Measurements from ENCODE around the gene MFSD11.
"Not testable (repeated sequence)": the region's sequence is repeated elsewhere in the genome, so short reads cannot be mapped to it uniquely, and the experiment has no call there.

The MFSD11 gene

GRCh38 chr17:76737676-76738467, at the start of gene MFSD11:
TSS of gene MFSD11 (plus strand) at chr17:76738119. CDS start at chr17:76738353, 234 bp downstream.
- no peak for FAIRE-seq

GRCh38 chr17:76688165-76688622, 49.7 kb upstream of the MFSD11 start:
- no peak for FAIRE-seq

DNA sequence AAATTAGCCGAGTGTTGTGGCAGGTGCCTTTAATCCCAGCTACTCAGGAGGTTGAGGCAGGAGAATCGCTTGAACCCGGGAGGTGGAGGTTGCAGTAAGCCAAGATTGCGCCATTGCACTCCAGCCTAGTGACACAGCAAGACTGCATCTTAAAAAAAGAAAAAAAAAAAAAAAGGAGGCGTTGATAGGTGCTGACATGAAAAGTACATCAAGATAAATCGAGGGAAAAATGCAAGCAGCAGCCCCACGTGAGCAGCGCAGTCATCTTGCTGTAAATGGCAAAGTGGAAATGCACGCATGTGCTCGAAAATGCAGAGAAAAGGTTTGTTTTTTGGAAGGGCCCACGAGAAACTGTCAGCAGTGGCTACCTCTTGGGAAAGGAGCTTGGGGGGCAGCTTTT, 48.1 kb upstream of the MFSD11 start:
- FAIRE-seq: no peak

GRCh38 chr17:76690596-76691280, 47.2 kb upstream of the MFSD11 start:
- FAIRE-seq: no peak

- no peak for FAIRE-seq
Observed at GRCh38 chr17:76691379-76692191, 46.3 kb upstream of the MFSD11 start.

- no peak for FAIRE-seq
Observed at GRCh38 chr17:76695059-76695831, 42.7 kb upstream of the MFSD11 start.

GRCh38 chr17:76696763-76697701, 40.9 kb upstream of the MFSD11 start:
- FAIRE-seq: no peak

- FAIRE-seq: no peak
Observed at GRCh38 chr17:76697702-76698465, 40.0 kb upstream of the MFSD11 start.

- FAIRE-seq: not testable (repeated sequence)
Observed at GRCh38 chr17:76698466-76698977, 39.4 kb upstream of the MFSD11 start.

- no peak for FAIRE-seq
Observed at GRCh38 chr17:76700270-76700616, 37.7 kb upstream of the MFSD11 start.

- no peak for FAIRE-seq
Observed at GRCh38 chr17:76700617-76701470, 37.1 kb upstream of the MFSD11 start.

DNA sequence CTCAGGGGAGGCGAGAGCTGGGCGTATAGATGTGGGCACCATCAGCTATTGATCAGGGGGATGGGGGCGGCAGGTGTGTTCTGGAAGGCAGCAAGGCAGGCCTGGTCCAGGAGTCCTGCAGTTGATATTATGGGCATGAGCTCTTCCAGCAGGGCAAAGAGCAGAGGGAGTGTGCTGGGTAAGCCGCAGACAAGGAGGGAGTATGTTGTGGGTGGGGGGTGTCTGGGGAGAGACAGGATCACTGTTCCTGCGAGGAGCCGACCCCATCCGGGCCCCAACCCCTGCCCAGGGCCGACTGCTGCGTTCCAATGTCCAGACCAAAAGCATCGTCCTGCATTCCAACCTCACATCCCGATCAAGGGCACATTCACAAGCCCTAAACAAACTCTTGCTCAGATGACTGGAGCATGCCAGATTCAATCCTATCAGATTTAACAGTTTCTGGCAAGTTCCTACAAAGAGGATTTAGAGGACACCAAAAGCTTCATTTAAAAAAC, 36.4 kb upstream of the MFSD11 start:
- FAIRE-seq: no peak

GRCh38 chr17:76702076-76702475, 35.8 kb upstream of the MFSD11 start:
- FAIRE-seq: no peak

DNA sequence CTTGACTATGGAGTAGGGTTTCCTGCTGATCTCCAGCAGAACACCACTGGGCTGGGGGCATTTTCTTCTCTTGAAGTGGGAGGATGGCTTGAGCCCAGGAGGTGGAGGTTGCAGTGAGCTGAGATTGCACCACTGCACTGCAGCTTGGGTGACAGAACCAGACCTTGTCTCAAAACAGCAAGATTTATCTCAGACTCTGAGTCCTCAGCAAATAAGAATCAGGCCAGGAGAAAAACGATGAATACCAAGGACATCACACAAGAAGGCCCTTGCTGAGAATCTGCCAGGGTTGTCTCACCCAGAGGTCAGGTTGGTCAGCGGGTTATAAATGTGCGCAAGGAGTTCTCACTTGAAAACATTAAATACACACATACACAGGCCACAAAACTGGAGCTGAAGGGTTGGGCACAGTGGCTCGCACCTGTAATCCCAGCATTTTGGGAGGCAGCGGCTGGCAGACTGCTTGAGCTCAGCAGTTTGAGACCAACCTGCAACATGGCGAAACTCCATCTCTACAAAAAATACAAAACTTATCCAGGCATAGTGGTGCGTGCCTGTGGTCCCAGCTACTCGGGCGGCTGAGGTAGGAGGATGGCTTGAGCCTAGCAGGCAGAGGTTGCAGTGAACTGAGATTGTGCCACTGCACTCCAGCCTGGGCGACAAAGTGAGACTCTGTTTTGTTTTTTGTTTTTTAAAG, 34.8 kb upstream of the MFSD11 start:
- no peak for FAIRE-seq

DNA sequence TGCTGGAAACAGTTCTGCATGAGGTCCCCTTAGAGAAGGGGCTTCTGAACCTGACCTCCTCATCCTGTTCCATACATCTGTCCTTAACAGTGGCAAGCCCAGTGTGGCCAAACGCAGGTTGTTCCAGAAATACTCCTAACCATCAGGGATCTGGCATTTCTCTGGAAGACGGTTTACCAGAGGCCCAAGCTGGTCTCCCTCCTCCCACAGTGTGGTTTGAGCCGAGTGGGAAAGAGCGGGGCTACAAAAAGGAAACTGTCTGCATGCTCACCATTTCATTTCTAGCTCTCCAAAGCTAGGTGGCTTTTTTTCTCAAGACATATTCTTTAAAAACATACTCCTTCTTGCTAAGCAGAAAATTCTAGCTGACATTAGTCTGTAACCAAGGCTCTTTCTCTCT, 33.1 kb upstream of the MFSD11 start:
- no peak for FAIRE-seq

DNA sequence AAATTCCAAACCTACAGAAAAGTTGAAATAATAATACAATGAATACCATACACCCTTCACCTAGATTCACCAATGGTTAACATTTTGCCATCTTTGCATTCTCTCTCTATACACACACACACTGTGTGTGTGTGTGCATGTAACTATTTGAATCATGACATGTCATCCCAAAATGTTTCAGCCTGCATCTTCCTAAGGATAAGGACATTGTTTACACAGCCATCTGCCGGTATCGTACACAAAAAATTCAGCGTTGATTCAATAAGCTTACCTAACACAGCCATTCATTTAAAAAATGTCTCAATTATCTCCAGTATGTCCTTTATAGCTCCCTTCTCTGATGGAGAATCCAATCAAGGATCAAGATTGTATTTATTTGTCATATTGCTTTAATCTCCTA, 31.1 kb upstream of the MFSD11 start:
- no peak for FAIRE-seq

- no peak for FAIRE-seq
Observed at GRCh38 chr17:76707985-76708807, 29.7 kb upstream of the MFSD11 start.

Data from A204.1 (cell line).